Upper lobe of left lung (tissue), 6 donors: ENCODE measurements around the gene ARHGAP26. TPM values are rescaled to one million over a fixed set of nuclear protein-coding genes. Genes with fewer than 3 reads are reported as not detected.
A peak's percentile ranks its signal among the peaks of the same experiment; 100 is the strongest.

Source experiments
- ATAC-seq, 2 donors: fragments of 200-7000 bp; cut with Tn5 transposase; one replicate each; pipeline ENCODE4 v1.9.1; 2022; ENCODE audit warnings: mild to moderate bottlenecking in 2 of 2, moderate library complexity in 2 of 2; ENCODE audit not compliant: low FRiP score in 2 of 2
- DNase-seq, 2 donors: peaks; one replicate each; pipeline ENCODE4 v3.0.0-alpha.2; 2019 to 2020
- H3K27ac ChIP-seq, 4 donors: fragments of 200-600 bp; sonication (generic); one replicate each; pipeline ENCODE4 v1.5.1; 2016 to 2019
- H3K27me3 ChIP-seq, 4 donors: fragments of 200-600 bp; sonication (generic); one replicate each; pipeline ENCODE4 v1.5.1; 2017 to 2019
- H3K36me3 ChIP-seq, 4 donors: fragments of 200-600 bp; sonication (generic); one replicate each; pipeline ENCODE4 v1.5.1; 2016 to 2019
- H3K4me1 ChIP-seq, 4 donors: fragments of 200-600 bp; sonication (generic); one replicate each; pipeline ENCODE4 v1.5.1; 2018 to 2019
- H3K4me3 ChIP-seq, 4 donors: fragments of 200-600 bp; sonication (generic); one replicate each; pipeline ENCODE4 v1.5.1; 2017 to 2019; ENCODE audit warnings: mild to moderate bottlenecking in 2 of 4, moderate library complexity in 1 of 4
- H3K9me3 ChIP-seq, 4 donors: fragments of 200-600 bp; sonication (generic); one replicate each; pipeline ENCODE4 v1.5.1; 2018 to 2019
- EP300 ChIP-seq, 4 donors: sonication (generic); formaldehyde crosslinking; IDR thresholded peaks; one replicate each; pipeline ENCODE4 v1.5.1; 2017; ENCODE audit warnings: antibody characterized with exemption in 4 of 4, control low read depth in 2 of 4
- POLR2A ChIP-seq, 4 donors: fragments of 450-650 bp; IDR thresholded peaks; one replicate each; pipeline ENCODE4 v1.5.1; 2016 to 2017; ENCODE audit warnings: antibody characterized with exemption in 4 of 4, mild to moderate bottlenecking in 2 of 4
- POLR2AphosphoS5 ChIP-seq, 2 donors: sonication (generic); formaldehyde crosslinking; IDR thresholded peaks; one replicate each; pipeline ENCODE4 v1.5.1; 2017; ENCODE audit warnings: antibody characterized with exemption in 2 of 2
- WGBS, 2 donors: methylation state at CpG; one replicate each; pipeline ENCODE4 v1.1.5; 2017 to 2018; 5-methylcytosine and 5-hydroxymethylcytosine counted together
- total RNA-seq, 6 donors: library from RNA; depleted of rRNA in 4 of 6; stranded (reverse); fragments of >200 nt in 4 of 6; gene quantifications; one replicate each; pipeline versions ENCODE4 v1.1.0 to v1.2.1, GENCODE V29; 2016 to 2021
- TF ChIP-seq, protein P1 (sequence below), 6 experiments: fragments of 450-650 bp in 4 of 6; fragments of 200-600 bp in 2 of 6; sonication (generic) in 2 of 6; IDR thresholded peaks; one replicate each; pipeline ENCODE4 v1.5.1; 2016 to 2019; ENCODE audit warnings: antibody characterized with exemption in 6 of 6
- donor health status: DM: no; HTN: no; CAD: no; lungs with moderate emphysema.
- donor health status: DM: no; HTN: yes; CAD: no; lungs with severe emphysema.

Gene ARHGAP26
- total RNA-seq, 6 donors from 2014 or later = 34.9 to 90.1 (median 38.9) TPM

DNA sequence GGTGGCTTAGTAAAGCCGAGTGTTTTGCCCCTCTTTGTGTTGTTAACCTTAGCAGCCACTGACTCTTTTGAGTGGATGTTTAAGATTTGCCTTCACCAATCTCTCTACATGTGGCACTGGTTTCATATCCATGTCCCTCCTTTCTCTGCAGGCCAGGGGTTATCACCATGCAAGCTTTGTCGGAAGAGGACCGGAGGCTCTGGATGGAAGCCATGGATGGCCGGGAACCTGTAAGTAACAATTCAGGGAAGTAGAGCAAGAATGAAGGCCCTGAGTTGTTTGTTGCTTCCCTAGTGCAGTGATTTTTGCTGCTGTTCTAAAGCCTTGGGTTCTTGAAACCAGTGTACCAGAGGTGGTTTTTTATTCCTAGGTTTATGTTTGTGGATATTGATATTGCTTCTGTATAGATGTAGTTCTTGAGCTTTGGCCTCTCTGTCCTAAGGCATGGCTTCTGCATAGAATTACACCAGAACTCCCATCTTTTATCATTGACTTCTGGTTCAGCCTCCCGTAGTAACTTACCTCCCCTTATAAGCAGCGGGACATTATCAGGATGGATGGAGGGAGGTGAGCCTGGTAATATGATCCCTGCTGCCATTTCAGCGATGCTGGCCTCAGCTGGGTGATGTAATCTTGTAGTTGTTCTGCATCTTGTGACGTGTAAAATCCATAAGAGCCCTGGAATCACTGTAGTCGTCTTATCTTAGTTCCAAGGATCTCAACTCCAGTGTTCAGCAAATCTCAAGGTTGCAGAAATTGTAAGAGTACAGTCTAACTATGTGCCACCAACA is 161.9 kb downstream of the ARHGAP26 start:
- TF ChIP-seq EP300 (IDR thresholded peaks at IDR 0.05) (no peak), POLR2AphosphoS5 (IDR thresholded peaks at IDR 0.05) (peak in 1 of 2 donors; percentile 53)
- Histone ChIP-seq H3K27ac (no peak overlapping the region), H3K4me1 (peaks cover 8 to 31% (median 24%) of the 10 kb centered on the region in 4 donors), H3K9me3 (no peaks in the 10 kb centered on the region), H3K4me3 (no peak overlapping the region), H3K36me3 (no peaks in the 10 kb centered on the region), H3K27me3 (no peaks in the 10 kb centered on the region)
- 81 to 86% methylated on average over 9 of the region's 9 CpGs for WGBS, 2 donors
- DNase-seq (no peak), ATAC-seq (no peak)

DNA sequence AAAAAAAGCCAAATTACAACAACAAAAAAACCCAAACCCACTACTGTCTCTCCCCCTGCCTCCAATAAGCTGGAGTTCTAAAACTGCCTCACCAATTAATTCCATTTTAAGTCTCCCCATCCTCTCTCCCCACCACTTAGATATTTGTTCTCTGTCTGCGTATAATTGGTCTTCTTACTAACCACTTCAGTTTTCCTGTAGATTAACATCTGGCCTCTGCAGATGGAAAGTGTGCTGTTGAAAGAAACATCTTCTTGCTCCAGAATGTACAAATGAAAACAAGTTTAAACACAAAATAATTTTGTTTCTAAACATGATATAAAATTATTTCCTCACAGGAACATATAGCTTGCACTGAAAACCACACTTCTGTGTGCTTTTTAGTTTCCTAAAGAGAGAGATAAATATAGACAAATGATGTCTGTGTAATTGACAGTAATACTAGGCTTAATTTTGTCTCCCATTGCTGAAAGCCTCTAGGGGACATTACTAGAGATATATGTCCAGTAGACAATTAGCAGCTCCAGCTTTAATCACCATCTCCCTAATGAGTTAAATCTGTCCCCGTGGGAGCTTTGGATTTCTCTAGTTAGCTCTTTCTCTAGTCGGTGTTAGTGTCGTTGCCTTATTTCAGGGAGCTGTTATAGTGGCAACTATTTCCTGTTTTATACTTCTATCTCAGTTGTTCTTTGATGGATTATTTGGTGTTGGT is 164.0 kb downstream of the ARHGAP26 start:
- Histone ChIP-seq H3K27me3 (no peaks in the 10 kb centered on the region), H3K36me3 (no peaks in the 10 kb centered on the region), H3K4me3 (no peak overlapping the region), H3K4me1 (peaks cover 15 to 28% (median 23%) of the 10 kb centered on the region in 4 donors), H3K9me3 (no peaks in the 10 kb centered on the region), H3K27ac (no peak overlapping the region)
- WGBS, 2 donors = 48 to 50% methylated on average over 4 of the region's 4 CpGs
- no peak for ATAC-seq
- no peak for DNase-seq
- TF ChIP-seq POLR2A (IDR thresholded peaks at IDR 0.05) (no peak), POLR2AphosphoS5 (IDR thresholded peaks at IDR 0.05) (no peak), EP300 (IDR thresholded peaks at IDR 0.05) (no peak)
- TF ChIP-seq, protein P1, sequence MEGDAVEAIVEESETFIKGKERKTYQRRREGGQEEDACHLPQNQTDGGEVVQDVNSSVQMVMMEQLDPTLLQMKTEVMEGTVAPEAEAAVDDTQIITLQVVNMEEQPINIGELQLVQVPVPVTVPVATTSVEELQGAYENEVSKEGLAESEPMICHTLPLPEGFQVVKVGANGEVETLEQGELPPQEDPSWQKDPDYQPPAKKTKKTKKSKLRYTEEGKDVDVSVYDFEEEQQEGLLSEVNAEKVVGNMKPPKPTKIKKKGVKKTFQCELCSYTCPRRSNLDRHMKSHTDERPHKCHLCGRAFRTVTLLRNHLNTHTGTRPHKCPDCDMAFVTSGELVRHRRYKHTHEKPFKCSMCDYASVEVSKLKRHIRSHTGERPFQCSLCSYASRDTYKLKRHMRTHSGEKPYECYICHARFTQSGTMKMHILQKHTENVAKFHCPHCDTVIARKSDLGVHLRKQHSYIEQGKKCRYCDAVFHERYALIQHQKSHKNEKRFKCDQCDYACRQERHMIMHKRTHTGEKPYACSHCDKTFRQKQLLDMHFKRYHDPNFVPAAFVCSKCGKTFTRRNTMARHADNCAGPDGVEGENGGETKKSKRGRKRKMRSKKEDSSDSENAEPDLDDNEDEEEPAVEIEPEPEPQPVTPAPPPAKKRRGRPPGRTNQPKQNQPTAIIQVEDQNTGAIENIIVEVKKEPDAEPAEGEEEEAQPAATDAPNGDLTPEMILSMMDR (IDR thresholded peaks at IDR 0.05) = no peak

DNA sequence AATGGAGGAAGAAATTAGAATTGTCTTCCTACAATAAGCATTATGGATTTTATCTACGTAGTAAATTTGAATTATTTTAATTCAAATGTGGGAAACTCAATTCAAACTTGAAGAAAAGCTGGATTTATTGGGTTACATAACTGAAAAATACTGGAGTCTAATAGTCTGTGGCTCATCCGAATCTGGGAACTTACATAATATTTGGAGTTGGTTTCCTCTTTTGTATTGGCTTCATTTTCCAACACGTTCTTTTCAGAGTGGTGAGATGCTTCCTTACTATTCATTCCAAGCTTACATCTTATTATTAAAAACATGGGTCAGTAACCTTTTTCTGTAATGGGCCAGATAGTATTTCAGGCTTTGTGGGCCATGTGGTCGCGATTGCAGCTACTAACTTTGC is 164.8 kb downstream of the ARHGAP26 start:
- ATAC-seq (peak in 1 of 2 donors; percentile 75), DNase-seq (no peak)
- TF ChIP-seq EP300 (IDR thresholded peaks at IDR 0.05) (no peak), POLR2A (IDR thresholded peaks at IDR 0.05) (no peak), POLR2AphosphoS5 (IDR thresholded peaks at IDR 0.05) (no peak)
- TF ChIP-seq, protein P1 (IDR thresholded peaks at IDR 0.05) = no peak
- Histone ChIP-seq H3K27me3 (no peaks in the 10 kb centered on the region), H3K4me1 (peaks cover 7 to 20% (median 19%) of the 10 kb centered on the region in 4 donors), H3K27ac (peak overlapping the region in 1 of 4 donors; percentile 5), H3K9me3 (no peaks in the 10 kb centered on the region), H3K36me3 (no peaks in the 10 kb centered on the region), H3K4me3 (no peak overlapping the region)
- 67 to 68% methylated on average over 5 of the region's 5 CpGs for WGBS, 2 donors

DNA sequence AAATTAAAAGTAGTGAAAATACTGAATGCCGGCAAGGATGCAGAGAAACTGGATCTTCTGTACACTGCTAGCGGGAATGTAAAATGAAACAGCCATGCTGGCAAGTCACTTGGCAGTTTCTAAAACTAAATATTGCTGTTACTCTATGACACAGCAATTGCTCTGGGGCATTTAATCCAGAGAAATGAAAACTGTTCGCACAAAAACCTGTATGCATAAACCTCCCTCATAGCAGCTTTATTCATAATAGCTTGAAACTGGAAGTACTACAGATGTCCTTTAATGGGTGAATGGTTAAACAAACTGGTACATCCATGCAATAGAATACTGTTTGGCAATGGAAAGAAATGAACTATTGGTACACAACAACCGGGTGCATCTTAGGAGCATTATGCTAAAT is 167.2 kb downstream of the ARHGAP26 start:
- H3K27me3 ChIP-seq = no peaks in the 10 kb centered on the region
- no peak overlapping the region for H3K4me3 ChIP-seq
- WGBS, 2 donors = 91% methylated on average over 4 of the region's 4 CpGs
- H3K4me1 ChIP-seq = peaks cover 0 to 19% (median 15%) of the 10 kb centered on the region in 4 donors
- H3K9me3 ChIP-seq = no peaks in the 10 kb centered on the region
- DNase-seq = no peak
- TF ChIP-seq, protein P1 (IDR thresholded peaks at IDR 0.05) = no peak
- TF ChIP-seq POLR2AphosphoS5 (IDR thresholded peaks at IDR 0.05) (no peak), EP300 (IDR thresholded peaks at IDR 0.05) (no peak), POLR2A (IDR thresholded peaks at IDR 0.05) (no peak)
- no peaks in the 10 kb centered on the region for H3K36me3 ChIP-seq
- no peak for ATAC-seq
- H3K27ac ChIP-seq = no peak overlapping the region

DNA sequence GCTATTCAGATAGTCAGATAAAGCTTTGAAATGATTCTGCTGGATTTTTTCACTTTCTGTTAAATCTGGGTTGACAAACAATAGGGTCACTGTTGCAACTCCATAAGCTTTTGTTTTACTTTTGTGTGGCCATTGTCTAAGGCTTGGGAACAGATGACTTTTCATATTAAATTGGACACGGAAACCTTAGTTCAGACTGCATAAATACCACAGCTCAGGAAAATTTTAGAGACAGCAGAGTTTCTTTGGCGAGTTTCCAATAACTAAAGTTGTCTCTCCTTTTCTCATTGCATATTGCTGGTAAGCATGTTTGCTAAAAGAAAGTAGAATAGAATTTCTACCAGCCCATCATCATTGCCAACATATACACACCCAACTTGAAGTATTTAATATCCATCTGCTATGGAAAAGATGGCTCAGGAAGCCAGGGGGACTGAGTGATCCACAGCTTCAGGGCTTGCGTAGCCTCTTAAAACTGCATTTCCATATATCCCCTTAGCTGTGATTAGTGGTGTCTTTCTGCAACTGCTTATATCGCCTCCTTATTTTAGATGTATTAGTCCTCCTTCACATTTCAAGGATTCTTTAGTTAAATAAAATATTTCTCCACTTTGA is 168.2 kb downstream of the ARHGAP26 start:
- H3K27ac ChIP-seq = no peak overlapping the region
- TF ChIP-seq, protein P1 (IDR thresholded peaks at IDR 0.05) = no peak
- TF ChIP-seq POLR2A (IDR thresholded peaks at IDR 0.05) = no peak
- no peak for TF ChIP-seq POLR2AphosphoS5 (IDR thresholded peaks at IDR 0.05)
- TF ChIP-seq EP300 (IDR thresholded peaks at IDR 0.05) = no peak
- no peaks in the 10 kb centered on the region for H3K9me3 ChIP-seq

More for the DNA sequence above, 168.2 kb downstream of the ARHGAP26 start:
- 77 to 78% methylated on average over 4 of the region's 4 CpGs for WGBS, 2 donors
- Histone ChIP-seq H3K4me1 (peaks cover 0 to 19% (median 15%) of the 10 kb centered on the region in 4 donors), H3K27me3 (no peaks in the 10 kb centered on the region), H3K36me3 (no peaks in the 10 kb centered on the region), H3K4me3 (no peak overlapping the region)
- DNase-seq (no peak), ATAC-seq (no peak)
